PC-9 (cell line): ENCODE data around the gene OSCAR. TPM values are rescaled to one million over a fixed set of nuclear protein-coding genes. Genes with fewer than 3 reads are reported as not detected.

Source experiments
- BruUV-seq: library from RNA; stranded (reverse); fragments of 400-500 nt; replicated peaks from 2 replicates; lab custom pipeline; 2021; lab: Mats Ljungman, UMichigan
- CTCF ChIA-PET: fragments of 300-600 bp; sonication (Branson Sonifier 250); formaldehyde crosslinking; loops from one replicate; lab custom pipeline; 2022; ENCODE audit warnings: antibody characterized with exemption; lab: Charles Lee
- POLR2A ChIA-PET: fragments of 300-600 bp; sonication (Branson Sonifier 250); formaldehyde crosslinking; loops from one replicate; lab custom pipeline; 2022; ENCODE audit warnings: antibody characterized with exemption; ENCODE audit not compliant: unreplicated experiment; lab: Charles Lee
- DNase-seq, 2 experiments: peaks; one replicate each; pipeline versions ENCODE4 v3.0.0 to v3.0.0-alpha.2; 2015 to 2022; ENCODE audit warnings: mixed read lengths in 1 of 2
- H2AFZ ChIP-seq: fragments of 200-600 bp; sonication (generic); 2 replicates; pipeline ENCODE4 v1.8.1; 2017; ENCODE audit warnings: antibody characterized with exemption
- H3F3A ChIP-seq: fragments of 200-600 bp; sonication (generic); 2 replicates; pipeline ENCODE4 v1.8.1; 2017; ENCODE audit warnings: antibody characterized with exemption, mild to moderate bottlenecking, low read depth; ENCODE audit not compliant: insufficient read depth
- H3K27ac ChIP-seq: fragments of 200-600 bp; sonication (generic); 2 replicates; pipeline ENCODE4 v1.6.1; 2016; ENCODE audit warnings: mixed run types
- H3K27me3 ChIP-seq: fragments of 200-600 bp; sonication (generic); 2 replicates; pipeline ENCODE4 v1.6.1; 2016; ENCODE audit warnings: low read depth, mixed run types; ENCODE audit not compliant: insufficient read depth
- H3K36me3 ChIP-seq: fragments of 200-600 bp; sonication (generic); 2 replicates; pipeline ENCODE4 v1.6.1; 2016; ENCODE audit warnings: low read depth, mixed run types
- H3K4me1 ChIP-seq: fragments of 200-600 bp; sonication (generic); replicated peaks from 2 replicates; pipeline ENCODE4 v1.6.1; 2016; ENCODE audit warnings: mixed run types; ENCODE audit not compliant: insufficient read depth
- H3K4me2 ChIP-seq: fragments of 200-600 bp; sonication (generic); 2 replicates; pipeline ENCODE4 v1.6.1; 2017; ENCODE audit warnings: mixed run types
- H3K4me3 ChIP-seq: fragments of 200-600 bp; sonication (generic); 2 replicates; pipeline ENCODE4 v1.6.1; 2016; ENCODE audit warnings: mixed run types
- H3K79me2 ChIP-seq: fragments of 200-600 bp; sonication (generic); 2 replicates; pipeline ENCODE4 v1.6.1; 2017; ENCODE audit warnings: low read depth, mixed run types
- H3K9me2 ChIP-seq: fragments of 200-600 bp; sonication (generic); 2 replicates; pipeline ENCODE4 v1.8.1; 2017; ENCODE audit warnings: mild to moderate bottlenecking; ENCODE audit not compliant: insufficient read depth
- H3K9me3 ChIP-seq: fragments of 200-600 bp; sonication (generic); 2 replicates; pipeline ENCODE4 v1.8.1; 2016; ENCODE audit warnings: low read depth; ENCODE audit not compliant: insufficient read depth
- H4K20me1 ChIP-seq: fragments of 200-600 bp; sonication (generic); 2 replicates; pipeline ENCODE4 v1.8.1; 2017; ENCODE audit not compliant: insufficient read depth
- EZH2 ChIP-seq: fragments of 200-600 bp; sonication (generic); IDR thresholded peaks from 2 replicates; pipeline ENCODE4 v1.8.0; 2017; ENCODE audit warnings: antibody characterized with exemption, low read depth
- intact Hi-C: fragments of 100-400 bp; cut with micrococcal nuclease; formaldehyde crosslinking; loops from one replicate; pipeline ENCODE4 v1.10.0; 2022; ENCODE audit not compliant: unreplicated experiment
- total RNA-seq: library from RNA; stranded (reverse); gene quantifications from 2 replicates; pipeline ENCODE4 v1.2.3, GENCODE V29; 2021
- TF ChIP-seq, protein P1 (sequence below): fragments of 200-600 bp; sonication (generic); conservative IDR thresholded peaks from 2 replicates; pipeline ENCODE4 v1.6.1; 2017; ENCODE audit warnings: mixed run types, antibody characterized with exemption, mild to moderate bottlenecking, moderate library complexity

The OSCAR gene
- total RNA-seq, 1 experiment from 2014 or later, result 0.87 TPM

DNA sequence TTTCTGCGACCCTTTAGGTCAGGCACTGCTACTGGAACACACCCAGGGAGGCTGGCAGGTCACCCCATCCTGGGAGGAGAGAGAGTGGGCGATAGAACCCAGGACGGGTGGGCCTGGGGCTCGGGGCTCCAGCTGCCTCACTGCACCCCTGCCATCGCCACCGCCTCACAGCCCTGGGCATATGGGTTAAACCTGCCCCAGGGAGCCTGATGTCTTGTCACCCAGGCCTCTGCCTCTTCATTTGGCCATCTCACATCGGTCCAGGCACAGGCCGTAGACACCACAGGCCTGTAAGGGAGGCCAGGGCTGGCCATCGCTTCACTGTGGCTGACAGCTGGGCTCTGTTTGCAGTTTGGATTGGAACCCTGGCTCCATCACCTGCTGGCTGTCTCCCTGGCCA is 25.1 kb upstream of the OSCAR start:
- TF ChIP-seq, protein P1, sequence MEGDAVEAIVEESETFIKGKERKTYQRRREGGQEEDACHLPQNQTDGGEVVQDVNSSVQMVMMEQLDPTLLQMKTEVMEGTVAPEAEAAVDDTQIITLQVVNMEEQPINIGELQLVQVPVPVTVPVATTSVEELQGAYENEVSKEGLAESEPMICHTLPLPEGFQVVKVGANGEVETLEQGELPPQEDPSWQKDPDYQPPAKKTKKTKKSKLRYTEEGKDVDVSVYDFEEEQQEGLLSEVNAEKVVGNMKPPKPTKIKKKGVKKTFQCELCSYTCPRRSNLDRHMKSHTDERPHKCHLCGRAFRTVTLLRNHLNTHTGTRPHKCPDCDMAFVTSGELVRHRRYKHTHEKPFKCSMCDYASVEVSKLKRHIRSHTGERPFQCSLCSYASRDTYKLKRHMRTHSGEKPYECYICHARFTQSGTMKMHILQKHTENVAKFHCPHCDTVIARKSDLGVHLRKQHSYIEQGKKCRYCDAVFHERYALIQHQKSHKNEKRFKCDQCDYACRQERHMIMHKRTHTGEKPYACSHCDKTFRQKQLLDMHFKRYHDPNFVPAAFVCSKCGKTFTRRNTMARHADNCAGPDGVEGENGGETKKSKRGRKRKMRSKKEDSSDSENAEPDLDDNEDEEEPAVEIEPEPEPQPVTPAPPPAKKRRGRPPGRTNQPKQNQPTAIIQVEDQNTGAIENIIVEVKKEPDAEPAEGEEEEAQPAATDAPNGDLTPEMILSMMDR, result no peak
- no peak for TF ChIP-seq EZH2
- Histone ChIP-seq H3K27ac (no peak overlapping the region), H2AFZ (no peak overlapping the region), H3F3A (no peaks in the 10 kb centered on the region), H3K79me2 (no peaks in the 10 kb centered on the region), H3K36me3 (peaks cover 5% of the 10 kb centered on the region; the same call in 1 of the 2 replicates), H3K4me3 (no peak overlapping the region), H3K4me1 (no peaks in the 10 kb centered on the region), H3K9me2 (no peaks in the 10 kb centered on the region), H3K4me2 (no peak overlapping the region), H3K27me3 (no peaks in the 10 kb centered on the region), H4K20me1 (no peaks in the 10 kb centered on the region), H3K9me3 (no peaks in the 10 kb centered on the region)
- CTCF ChIA-PET, result no interaction called here
- POLR2A ChIA-PET, result interaction anchor here (0.7 kb wide), 1 partner anchor 14 kb away, joined by 8 read pairs; no protein-coding TSS in a partner anchor
- no TSS peak for BruUV-seq
- intact Hi-C loops, result no loop called here
- DNase-seq, result no peak

GRCh38 chr19:54124393-54124792 is 23.8 kb upstream of the OSCAR start:
- peaks cover 5% of the 10 kb centered on the region; the same call in 1 of the 2 replicates for H3K36me3 ChIP-seq
- BruUV-seq, result no TSS peak
- no peak overlapping the region for H3K4me3 ChIP-seq
- no peaks in the 10 kb centered on the region for H3K27me3 ChIP-seq
- intact Hi-C loops, result no loop called here
- H3F3A ChIP-seq, result no peaks in the 10 kb centered on the region
- no peaks in the 10 kb centered on the region for H3K4me1 ChIP-seq
- no peaks in the 10 kb centered on the region for H3K79me2 ChIP-seq
- POLR2A ChIA-PET, result no interaction called here
- no peak overlapping the region for H3K27ac ChIP-seq
- no peak overlapping the region for H3K4me2 ChIP-seq
- 0 out of 2 replicates have a peak, but pooled peaks cover 4% of the 10 kb centered on the region for H4K20me1 ChIP-seq
- CTCF ChIA-PET, result no interaction called here
- no peak overlapping the region for H2AFZ ChIP-seq
- DNase-seq, result no peak
- no peaks in the 10 kb centered on the region for H3K9me2 ChIP-seq
- TF ChIP-seq, protein P1, result no peak
- TF ChIP-seq EZH2, result no peak
- no peaks in the 10 kb centered on the region for H3K9me3 ChIP-seq

DNA sequence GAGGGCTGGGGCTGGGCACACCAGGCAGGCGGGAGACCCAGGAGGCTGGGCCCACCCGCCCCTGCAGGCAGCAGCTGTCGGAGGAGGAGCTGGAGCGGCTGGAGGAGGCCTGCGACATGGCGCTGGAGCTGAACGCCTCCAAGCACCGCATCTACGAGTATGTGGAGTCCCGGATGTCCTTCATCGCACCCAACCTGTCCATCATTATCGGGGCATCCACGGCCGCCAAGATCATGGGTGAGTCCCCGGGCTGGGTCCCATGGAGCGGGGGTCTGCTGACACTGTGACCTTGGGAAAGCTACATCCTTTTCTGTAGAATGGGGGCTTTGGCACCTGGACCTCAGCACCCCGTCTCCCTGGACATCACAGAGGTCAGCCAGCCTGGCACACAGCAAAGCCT is 23.1 kb upstream of the OSCAR start:
- Histone ChIP-seq H3K9me2 (no peaks in the 10 kb centered on the region), H2AFZ (no peak overlapping the region), H4K20me1 (0 out of 2 replicates have a peak, but pooled peaks cover 5% of the 10 kb centered on the region), H3K4me1 (no peaks in the 10 kb centered on the region), H3K4me2 (no peak overlapping the region), H3K27ac (no peak overlapping the region), H3K79me2 (no peaks in the 10 kb centered on the region), H3F3A (no peaks in the 10 kb centered on the region), H3K9me3 (no peaks in the 10 kb centered on the region), H3K36me3 (peaks cover 2% of the 10 kb centered on the region; the same call in 1 of the 2 replicates), H3K4me3 (no peak overlapping the region), H3K27me3 (no peaks in the 10 kb centered on the region)
- ChIA-PET POLR2A (interaction anchor here (0.7 kb wide), 1 partner anchor 20 kb away, joined by 3 read pairs; no protein-coding TSS in a partner anchor), CTCF (no interaction called here)
- no peak for TF ChIP-seq EZH2
- TF ChIP-seq, protein P1, result no peak
- DNase-seq, result no peak
- BruUV-seq, result no TSS peak
- intact Hi-C loops, result no loop called here
